Endothelial cell of umbilical vein (primary cell): ENCODE data around the gene TBC1D4. TPM values are rescaled to one million over a fixed set of nuclear protein-coding genes. Genes with fewer than 3 reads are reported as not detected.

Experiments used
- BruUV-seq: library from RNA; stranded (reverse); fragments of 400-500 nt; replicated peaks from 2 replicates; lab custom pipeline; 2021; lab: Mats Ljungman, UMichigan
- CTCF ChIA-PET: fragments of 300-600, 350-600 bp; sonication (Branson Sonifier 250); formaldehyde crosslinking; loops from one replicate; lab custom pipeline; 2021; ENCODE audit warnings: antibody characterized with exemption, inconsistent platforms; lab: Charles Lee
- POLR2A ChIA-PET: fragments of 300-600, 350-600 bp; sonication (Branson Sonifier 250); formaldehyde crosslinking; loops from one replicate; lab custom pipeline; 2021; ENCODE audit warnings: antibody characterized with exemption, inconsistent platforms; lab: Charles Lee
- DNase-seq: peaks from one replicate; pipeline ENCODE4 v3.0.0-alpha.2; 2011; ENCODE audit warnings: low read depth, low spot score
- FAIRE-seq: peaks from 2 replicates; lab custom pipeline; 2011; peaks lifted over from hg19 to GRCh38; lab: Jason Lieb, UNC
- H2AFZ ChIP-seq: 2 replicates; pipeline ENCODE4 v1.6.0; 2012; ENCODE audit warnings: low read depth, low read length, control low read depth, inconsistent platforms
- H3K27ac ChIP-seq: 2 replicates; pipeline ENCODE4 v1.5.1; 2011; ENCODE audit warnings: low read depth, mild to moderate bottlenecking, control low read depth, low read length, moderate library complexity; ENCODE audit not compliant: insufficient read depth
- H3K27me3 ChIP-seq, 2 experiments: 2 replicates each; pipeline versions ENCODE4 v1.6.0 to v1.6.1; 2011; ENCODE audit warnings: low read length in 2 of 2, mixed read lengths in 1 of 2; ENCODE audit not compliant: control insufficient read depth in 2 of 2, insufficient read depth in 2 of 2
- H3K36me3 ChIP-seq, 2 experiments: 2 replicates in 1 of 2; 3 replicates in 1 of 2; pipeline ENCODE4 v1.5.1; 2011; ENCODE audit warnings: low read length in 2 of 2, mild to moderate bottlenecking in 1 of 2, moderate library complexity in 1 of 2; ENCODE audit not compliant: control insufficient read depth in 2 of 2, insufficient read depth in 2 of 2; ENCODE audit errors: extremely low read depth in 1 of 2
- H3K4me1 ChIP-seq: 3 replicates; pipeline ENCODE4 v1.5.1; 2011; ENCODE audit warnings: mild to moderate bottlenecking, low read length; ENCODE audit not compliant: control insufficient read depth, insufficient read depth; ENCODE audit errors: extremely low read depth
- H3K4me2 ChIP-seq: 2 replicates; pipeline ENCODE4 v1.6.1; 2011; ENCODE audit warnings: low read length, control low read depth, mixed read lengths; ENCODE audit not compliant: insufficient read depth
- H3K4me3 ChIP-seq, 3 experiments: fragments of 200-600 bp in 1 of 3; sonication (generic), shearing (Covaris generic) in 1 of 3; replicated peaks in 1 of 3; 2 replicates each; pipeline ENCODE4 v1.5.1; 2011 to 2016; ENCODE audit warnings: control low read depth in 3 of 3, low read length in 3 of 3, mild to moderate bottlenecking in 2 of 3, inconsistent platforms in 1 of 3, low read depth in 1 of 3, moderate library complexity in 1 of 3; ENCODE audit not compliant: insufficient read depth in 1 of 3
- H3K79me2 ChIP-seq: 2 replicates; pipeline ENCODE4 v1.6.0; 2012; ENCODE audit warnings: low read length, inconsistent platforms; ENCODE audit not compliant: control insufficient read depth, insufficient read depth
- H3K9ac ChIP-seq: replicated peaks from 2 replicates; pipeline ENCODE3; 2011; ENCODE audit warnings: low read length, control low read depth; ENCODE audit not compliant: insufficient read depth; ENCODE audit errors: extremely low read depth
- H3K9me1 ChIP-seq: replicated peaks from 3 replicates; pipeline ENCODE4 v1.6.0; 2011; ENCODE audit warnings: mild to moderate bottlenecking, low read length; ENCODE audit not compliant: control insufficient read depth, insufficient read depth; ENCODE audit errors: extremely low read depth
- H3K9me3 ChIP-seq: replicated peaks from 2 replicates; pipeline ENCODE4 v1.5.1; 2012; ENCODE audit warnings: low read length, inconsistent platforms; ENCODE audit not compliant: control insufficient read depth, insufficient read depth
- H4K20me1 ChIP-seq: replicated peaks from 2 replicates; pipeline ENCODE3; 2011; ENCODE audit warnings: mild to moderate bottlenecking, low read length; ENCODE audit not compliant: control insufficient read depth, insufficient read depth; ENCODE audit errors: extremely low read depth
- EZH2 ChIP-seq: IDR thresholded peaks from 2 replicates; pipeline ENCODE4 v1.6.1; 2012; ENCODE audit warnings: borderline replicate concordance, low read depth, mild to moderate bottlenecking, moderate library complexity, low read length, inconsistent platforms; ENCODE audit not compliant: severe bottlenecking
- FOS ChIP-seq: IDR thresholded peaks from 2 replicates; pipeline ENCODE4 v1.6.1; 2011; ENCODE audit warnings: mild to moderate bottlenecking, low read length, moderate library complexity, borderline replicate concordance; ENCODE audit not compliant: insufficient read depth
- GATA2 ChIP-seq: IDR thresholded peaks from 2 replicates; pipeline ENCODE4 v1.7.0; 2011; ENCODE audit warnings: low read depth, mild to moderate bottlenecking, moderate library complexity, mixed read lengths, low read length; ENCODE audit not compliant: insufficient read length, insufficient read depth
- JUN ChIP-seq: IDR thresholded peaks from 2 replicates; pipeline ENCODE4 v1.6.1; 2011; ENCODE audit warnings: borderline replicate concordance, low read depth; ENCODE audit not compliant: insufficient read length, insufficient read depth
- MYC ChIP-seq: IDR thresholded peaks from one replicate; pipeline ENCODE4 v1.6.1; 2011; ENCODE audit warnings: mild to moderate bottlenecking, low read depth, low read length
- POLR2A ChIP-seq: IDR thresholded peaks from 2 replicates; pipeline ENCODE4 v1.6.1; 2012; ENCODE audit warnings: low read depth, mild to moderate bottlenecking, control low read depth, low read length
- POLR2AphosphoS5 ChIP-seq: IDR thresholded peaks from 2 replicates; pipeline ENCODE4 v1.6.1; 2012; ENCODE audit warnings: low read depth, mild to moderate bottlenecking, control low read depth, low read length, moderate library complexity; ENCODE audit not compliant: insufficient read depth
- dilution Hi-C: fragments of 300-500 bp; cut with MboI; formaldehyde crosslinking; loops from one replicate; pipeline ENCODE4 v1.15.0; 2019; ENCODE audit warnings: low sequenced_read_pairs; ENCODE audit not compliant: extremely low pct_ligation_motif_present
- intact Hi-C: fragments of 100-400 bp; cut with micrococcal nuclease; formaldehyde crosslinking; loops from one replicate; pipeline ENCODE4 v1.10.0; 2022
- polyA plus RNA-seq, 4 experiments: library from polyadenylated mRNA; depleted of rRNA in 3 of 4; stranded (reverse) in 3 of 4; unstranded in 1 of 4; fragments of >200 nt; gene quantifications; 2 replicates each; pipeline versions ENCODE4 v1.2.1 to v1.2.3, GENCODE V29; 2011 to 2012; ENCODE audit warnings: missing spikeins in 1 of 4
- total RNA-seq: library from RNA; stranded (reverse); gene quantifications from 2 replicates; pipeline ENCODE4 v1.2.3, GENCODE V29; 2021
- TF ChIP-seq, protein P1 (sequence below): IDR thresholded peaks from 2 replicates; pipeline ENCODE4 v1.6.1; 2011; ENCODE audit not compliant: insufficient read depth, insufficient read length
- TF ChIP-seq, protein P2 (sequence below), 2 donors: IDR thresholded peaks; 1 replicate in 1 of 2; 2 replicates in 1 of 2; pipeline ENCODE4 v1.5.1; 2011; ENCODE audit warnings: low read length in 2 of 2, mild to moderate bottlenecking in 2 of 2, moderate library complexity in 2 of 2, control low read depth in 1 of 2, inconsistent platforms in 1 of 2, low read depth in 1 of 2; ENCODE audit not compliant: insufficient read depth in 1 of 2; ENCODE audit errors: extremely low read depth in 1 of 2

Gene TBC1D4
- total and polyA plus RNA-seq, 2 donors (not counting 3 experiments of a cell fraction or from before 2014, with no cell fraction given), result 58.3 to 81.0 TPM

DNA sequence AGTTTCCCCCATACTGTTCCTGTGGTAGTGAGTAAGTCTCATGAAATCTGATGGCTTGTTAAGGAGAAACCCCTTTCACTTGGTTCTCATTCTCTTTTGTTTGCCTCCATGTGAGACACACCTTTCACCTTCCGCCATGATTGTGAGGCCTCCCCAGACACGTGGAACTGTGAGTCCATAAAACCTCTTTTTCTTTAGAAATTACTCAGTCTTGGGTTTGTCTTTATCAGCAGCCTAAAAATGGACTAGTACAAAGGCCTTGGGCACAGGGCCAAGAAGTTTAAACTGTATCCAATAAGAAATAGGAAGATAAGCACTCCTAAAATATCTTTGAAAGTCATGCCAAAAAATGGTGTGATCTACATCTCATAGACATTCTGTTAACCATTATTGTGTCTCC, 176.9 kb downstream of the TBC1D4 start:
- H3K79me2 ChIP-seq, result no peaks in the 10 kb centered on the region
- H2AFZ ChIP-seq, result no peak overlapping the region
- no peaks in the 10 kb centered on the region for H3K4me1 ChIP-seq
- intact Hi-C loops, result no loop called here
- H3K4me2 ChIP-seq, result no peak overlapping the region
- FAIRE-seq (no peak), DNase-seq (peak; percentile 44)
- H3K27ac ChIP-seq, result no peak overlapping the region
- POLR2A ChIA-PET, result no interaction called here
- H3K27me3 ChIP-seq, result no peaks in the 10 kb centered on the region
- no peaks in the 10 kb centered on the region for H3K9me3 ChIP-seq
- H3K9me1 ChIP-seq, result no peaks in the 10 kb centered on the region
- no peak overlapping the region for H3K4me3 ChIP-seq
- CTCF ChIA-PET, result no interaction called here
- H3K36me3 ChIP-seq, result peaks cover 2 to 15% of the 10 kb centered on the region in 2 experiments
- BruUV-seq, result no TSS peak
- dilution Hi-C loops, result no loop called here
- TF ChIP-seq GATA2, result no peak
- TF ChIP-seq, protein P1, sequence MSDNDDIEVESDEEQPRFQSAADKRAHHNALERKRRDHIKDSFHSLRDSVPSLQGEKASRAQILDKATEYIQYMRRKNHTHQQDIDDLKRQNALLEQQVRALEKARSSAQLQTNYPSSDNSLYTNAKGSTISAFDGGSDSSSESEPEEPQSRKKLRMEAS, result no peak
- no peak for TF ChIP-seq FOS
- TF ChIP-seq POLR2A, result no peak
- TF ChIP-seq, protein P2, sequence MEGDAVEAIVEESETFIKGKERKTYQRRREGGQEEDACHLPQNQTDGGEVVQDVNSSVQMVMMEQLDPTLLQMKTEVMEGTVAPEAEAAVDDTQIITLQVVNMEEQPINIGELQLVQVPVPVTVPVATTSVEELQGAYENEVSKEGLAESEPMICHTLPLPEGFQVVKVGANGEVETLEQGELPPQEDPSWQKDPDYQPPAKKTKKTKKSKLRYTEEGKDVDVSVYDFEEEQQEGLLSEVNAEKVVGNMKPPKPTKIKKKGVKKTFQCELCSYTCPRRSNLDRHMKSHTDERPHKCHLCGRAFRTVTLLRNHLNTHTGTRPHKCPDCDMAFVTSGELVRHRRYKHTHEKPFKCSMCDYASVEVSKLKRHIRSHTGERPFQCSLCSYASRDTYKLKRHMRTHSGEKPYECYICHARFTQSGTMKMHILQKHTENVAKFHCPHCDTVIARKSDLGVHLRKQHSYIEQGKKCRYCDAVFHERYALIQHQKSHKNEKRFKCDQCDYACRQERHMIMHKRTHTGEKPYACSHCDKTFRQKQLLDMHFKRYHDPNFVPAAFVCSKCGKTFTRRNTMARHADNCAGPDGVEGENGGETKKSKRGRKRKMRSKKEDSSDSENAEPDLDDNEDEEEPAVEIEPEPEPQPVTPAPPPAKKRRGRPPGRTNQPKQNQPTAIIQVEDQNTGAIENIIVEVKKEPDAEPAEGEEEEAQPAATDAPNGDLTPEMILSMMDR (IDR thresholded peaks at IDR 0.05; ENCODE audit: extremely low read depth in 1 of 2, insufficient read depth in 1 of 2, low read depth in 1 of 2, low read length in 2 of 2), result no peak
- TF ChIP-seq JUN, result no peak
- TF ChIP-seq POLR2AphosphoS5, result no peak
- TF ChIP-seq EZH2, result no peak
- no peak for TF ChIP-seq MYC
- H4K20me1 ChIP-seq, result no peaks in the 10 kb centered on the region
- no peak overlapping the region for H3K9ac ChIP-seq
